GM19025 (cell line): Measurements from ENCODE around the gene AMT.

ENCODE experiments used
- ATAC-seq: cut with Tn5 transposase; IDR thresholded peaks from one replicate; pipeline ENCODE4 v1.9.1; 2021; ENCODE audit warnings: mild to moderate bottlenecking, low read depth, moderate library complexity; ENCODE audit not compliant: unreplicated experiment

AMT gene, protein sequence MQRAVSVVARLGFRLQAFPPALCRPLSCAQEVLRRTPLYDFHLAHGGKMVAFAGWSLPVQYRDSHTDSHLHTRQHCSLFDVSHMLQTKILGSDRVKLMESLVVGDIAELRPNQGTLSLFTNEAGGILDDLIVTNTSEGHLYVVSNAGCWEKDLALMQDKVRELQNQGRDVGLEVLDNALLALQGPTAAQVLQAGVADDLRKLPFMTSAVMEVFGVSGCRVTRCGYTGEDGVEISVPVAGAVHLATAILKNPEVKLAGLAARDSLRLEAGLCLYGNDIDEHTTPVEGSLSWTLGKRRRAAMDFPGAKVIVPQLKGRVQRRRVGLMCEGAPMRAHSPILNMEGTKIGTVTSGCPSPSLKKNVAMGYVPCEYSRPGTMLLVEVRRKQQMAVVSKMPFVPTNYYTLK

DNA sequence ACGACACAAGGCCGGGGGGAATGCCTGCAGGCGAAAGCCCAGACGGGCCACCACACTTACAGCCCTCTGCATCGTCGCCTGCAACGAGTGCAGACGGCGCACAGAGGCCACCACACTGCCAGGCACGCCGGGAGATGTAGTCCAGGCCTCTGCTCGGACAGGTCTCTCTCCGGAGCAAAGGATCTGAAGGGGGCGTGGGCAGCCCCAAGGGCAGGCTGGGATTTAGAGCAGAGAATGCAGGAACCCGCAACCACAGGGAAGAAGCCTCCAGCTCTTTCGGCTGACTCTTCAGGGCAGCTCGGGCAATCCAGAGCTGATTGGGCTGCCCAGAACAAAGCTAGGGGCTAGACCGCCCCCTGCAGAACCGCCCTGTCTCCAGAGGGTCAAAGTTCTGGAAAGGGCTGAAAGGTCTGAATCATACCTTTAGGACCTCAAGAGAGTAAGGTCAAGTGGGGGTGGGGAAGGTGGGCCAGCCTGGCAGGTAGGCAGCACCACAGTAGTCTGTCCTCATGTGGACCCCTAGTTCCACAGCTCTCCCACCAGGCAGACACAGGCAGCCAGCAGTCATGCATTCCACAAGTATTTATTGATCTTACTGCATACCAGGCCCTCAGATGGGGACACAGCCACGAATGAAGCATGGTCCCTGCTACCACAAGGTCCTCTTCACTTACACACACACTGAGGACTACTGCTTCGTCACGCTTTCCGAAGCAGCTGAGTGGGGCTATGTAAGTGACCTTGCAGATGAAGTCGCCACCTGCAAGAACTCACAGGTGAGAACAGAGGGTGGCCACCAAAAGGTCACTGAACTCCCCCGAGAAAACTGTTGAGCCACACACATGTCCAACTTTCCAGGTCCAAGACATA lies at the start of gene AMT:
AMT (minus strand) TSS at position 95 of the 870 bp plus-strand sequence; CDS start at position 72, 23 bp downstream.
- no peak for ATAC-seq

- ATAC-seq = peak; percentile 18
These were observed 48.6 kb upstream of the AMT start for GRCh38 chr3:49470714-49471420.

DNA sequence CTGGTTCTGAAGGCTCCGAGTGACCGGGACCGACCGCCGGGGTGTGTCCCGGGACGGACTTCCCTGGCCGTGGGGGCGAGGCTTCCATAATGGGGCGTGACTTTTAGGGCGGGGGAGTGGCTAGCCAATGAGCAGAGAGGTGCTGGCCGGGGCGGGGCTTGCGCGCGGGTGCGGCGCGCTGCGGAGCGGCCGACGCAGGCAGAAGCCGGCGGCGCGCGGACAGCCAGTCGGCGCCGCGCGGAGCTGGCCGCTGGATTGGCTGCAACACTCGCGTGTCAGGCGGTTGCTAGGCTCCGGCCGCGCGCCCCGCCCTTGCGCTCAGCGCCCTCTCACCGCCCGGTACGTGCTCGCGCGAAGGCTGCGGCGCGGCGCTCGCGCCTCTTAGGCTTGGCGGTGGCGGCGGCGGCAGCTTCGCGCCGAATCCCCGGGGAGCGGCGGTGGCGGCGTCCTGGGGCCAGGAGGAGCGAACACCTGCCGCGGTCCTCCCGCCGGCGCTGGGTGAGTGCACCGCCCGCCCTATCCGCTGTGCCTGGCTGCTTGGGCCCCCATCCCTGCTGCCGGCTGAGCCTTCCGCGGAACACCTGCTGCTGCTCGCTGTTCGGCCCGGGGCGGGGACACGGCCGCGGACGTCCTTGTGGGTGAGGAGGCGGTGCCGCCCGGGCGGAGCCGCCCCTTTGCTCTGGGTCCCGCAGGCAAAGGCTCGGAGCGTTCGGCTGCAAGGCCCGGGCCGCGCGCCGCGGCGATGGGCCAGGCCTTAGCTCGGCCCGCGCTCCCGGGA lies 47.9 kb upstream of the AMT start, which contains the start of gene DAG1:
DAG1 (plus strand) TSS at position 332 of the 778 bp plus-strand sequence. CDS start 40,268 bp downstream, outside the sequence.
- ATAC-seq = peak; percentile 81

DNA sequence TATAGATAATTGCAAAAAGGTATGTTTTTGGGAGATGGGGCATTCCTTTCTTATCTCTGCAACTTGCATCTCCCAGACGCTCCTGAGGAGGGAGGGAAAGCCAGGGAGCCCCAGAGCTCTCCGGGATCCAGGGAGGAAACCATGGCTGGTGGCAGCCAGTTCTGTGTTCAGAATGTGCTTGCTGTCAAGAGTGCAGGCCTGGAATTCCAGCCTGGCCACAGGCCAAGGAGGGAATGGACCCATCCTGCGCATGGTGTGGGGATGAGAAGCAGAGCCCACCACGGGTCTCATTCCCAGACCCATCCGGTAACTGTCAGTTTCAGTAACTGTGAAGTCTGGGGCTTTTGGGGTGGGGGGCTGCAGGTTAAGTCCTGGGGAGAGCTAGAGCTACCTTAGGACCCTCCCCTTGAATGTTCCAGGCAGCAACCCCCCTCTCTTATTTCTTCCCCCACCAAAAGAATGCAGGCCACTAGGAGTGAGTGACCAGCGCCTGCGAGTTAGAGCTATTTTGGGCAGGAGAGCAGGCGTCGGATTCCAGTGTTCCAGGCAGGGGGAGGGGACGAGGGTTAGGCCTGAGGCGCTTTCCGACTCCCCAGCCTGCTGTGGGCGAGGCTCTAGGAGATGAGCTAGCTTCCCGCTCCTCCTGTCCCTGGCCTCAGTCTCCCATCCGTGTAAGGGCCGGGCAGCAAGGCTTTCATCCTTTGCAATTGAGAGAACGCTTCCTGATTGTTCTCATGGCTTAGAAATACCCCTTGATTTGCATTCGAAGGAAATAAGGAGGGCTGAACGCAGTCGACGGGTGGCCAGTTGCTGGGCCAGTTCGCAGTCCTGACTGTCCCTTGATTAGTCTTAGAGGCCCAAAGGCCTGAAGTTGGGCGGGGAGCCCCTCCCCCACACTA lies 47.0 kb upstream of the AMT start:
- ATAC-seq = no peak

DNA sequence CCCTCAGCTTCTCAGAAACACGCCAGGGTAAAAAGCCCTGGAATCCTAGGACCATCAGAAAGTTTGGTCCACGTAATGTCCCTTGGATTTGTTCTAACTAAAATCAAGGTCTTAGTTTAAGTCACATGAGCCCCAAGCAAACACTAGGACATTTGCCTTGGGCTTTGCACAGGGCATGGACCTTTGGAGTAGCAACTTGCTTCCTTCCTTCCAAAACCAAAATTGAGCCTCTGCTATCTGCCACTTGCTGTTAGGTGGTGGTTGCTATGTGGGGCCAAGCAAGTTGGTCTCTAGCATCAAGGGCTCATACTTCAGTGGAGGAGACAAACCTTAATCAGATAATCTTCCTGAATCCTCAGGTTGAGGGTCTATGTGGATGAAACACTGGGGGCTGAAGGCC lies 43.8 kb upstream of the AMT start:
- ATAC-seq = no peak

DNA sequence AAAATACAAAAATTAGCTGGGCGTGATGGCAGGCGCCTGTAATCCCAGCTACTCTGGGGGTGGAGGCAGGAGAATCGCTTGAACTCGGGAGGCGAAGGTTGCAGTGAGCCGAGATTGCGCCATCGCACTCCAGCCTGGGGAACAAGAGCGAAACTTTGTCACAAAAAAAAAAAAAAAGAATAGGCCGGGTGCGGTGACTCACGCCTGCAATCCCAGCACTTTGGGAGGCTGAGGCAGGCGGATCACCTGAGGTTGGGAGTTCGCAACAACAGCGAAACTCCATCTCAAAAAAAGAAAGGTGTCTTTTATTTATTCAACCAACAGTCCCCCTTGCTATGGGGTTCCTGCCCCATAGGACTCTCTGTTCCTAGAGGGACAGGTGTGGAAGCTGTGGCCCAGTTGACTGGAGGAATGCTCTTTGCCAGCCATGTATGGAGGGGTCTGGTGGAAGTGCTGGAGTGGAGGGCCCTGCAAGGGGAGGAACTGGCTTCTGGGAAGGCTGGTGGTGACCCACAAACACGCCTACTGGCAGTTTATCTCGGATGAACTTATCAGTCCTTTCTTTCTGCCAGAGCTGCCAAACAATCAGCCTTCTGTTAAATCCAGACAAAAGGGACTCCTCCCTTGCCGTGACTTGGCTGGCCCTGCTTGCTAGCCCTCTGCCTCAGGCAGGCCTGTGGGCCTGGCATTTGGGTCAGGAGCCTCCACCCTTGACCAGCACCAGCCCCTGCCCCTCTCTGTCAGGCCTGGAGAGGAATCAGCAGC lies 43.2 kb upstream of the AMT start:
- no peak for ATAC-seq

- no peak for ATAC-seq
These were observed 39.9 kb upstream of the AMT start for GRCh38 chr3:49462222-49462621.

DNA sequence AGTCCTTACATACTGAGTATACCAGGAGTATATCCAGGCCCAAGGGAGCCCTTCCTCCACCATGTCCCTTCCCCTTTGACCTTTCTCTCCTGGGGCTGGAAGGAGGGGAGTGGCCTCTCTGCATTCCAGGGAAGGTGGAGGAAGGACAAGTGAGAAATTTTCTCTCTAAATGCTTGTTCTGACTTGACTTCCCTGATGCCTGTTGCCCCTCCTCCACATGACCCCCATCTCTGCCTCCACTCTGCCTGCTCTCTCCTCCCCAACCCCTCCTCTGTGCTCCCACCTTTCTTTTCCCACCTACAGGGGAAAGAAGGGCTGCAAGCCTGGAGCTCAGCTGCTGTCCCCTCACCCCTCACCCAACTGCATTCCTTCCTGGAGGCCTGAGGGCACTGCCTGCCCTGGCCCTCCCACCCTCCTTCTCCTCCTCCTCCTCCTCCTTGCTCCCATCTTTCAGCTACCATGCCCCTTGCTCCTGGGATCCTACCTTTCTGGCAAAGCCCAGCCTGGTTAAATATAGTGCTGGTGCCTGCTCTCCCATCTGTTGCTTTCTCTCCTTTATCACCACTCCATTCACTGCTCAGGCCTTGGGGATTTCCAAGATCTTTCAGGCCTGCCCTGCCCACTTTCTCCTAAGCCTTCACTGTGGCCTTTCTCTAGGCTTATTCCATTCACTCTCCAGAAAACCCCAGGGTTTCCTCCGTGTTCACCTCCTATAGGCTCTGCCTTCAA lies 39.3 kb upstream of the AMT start:
- ATAC-seq = no peak

GRCh38 chr3:49460956-49461355 lies 38.7 kb upstream of the AMT start:
- ATAC-seq = no peak

DNA sequence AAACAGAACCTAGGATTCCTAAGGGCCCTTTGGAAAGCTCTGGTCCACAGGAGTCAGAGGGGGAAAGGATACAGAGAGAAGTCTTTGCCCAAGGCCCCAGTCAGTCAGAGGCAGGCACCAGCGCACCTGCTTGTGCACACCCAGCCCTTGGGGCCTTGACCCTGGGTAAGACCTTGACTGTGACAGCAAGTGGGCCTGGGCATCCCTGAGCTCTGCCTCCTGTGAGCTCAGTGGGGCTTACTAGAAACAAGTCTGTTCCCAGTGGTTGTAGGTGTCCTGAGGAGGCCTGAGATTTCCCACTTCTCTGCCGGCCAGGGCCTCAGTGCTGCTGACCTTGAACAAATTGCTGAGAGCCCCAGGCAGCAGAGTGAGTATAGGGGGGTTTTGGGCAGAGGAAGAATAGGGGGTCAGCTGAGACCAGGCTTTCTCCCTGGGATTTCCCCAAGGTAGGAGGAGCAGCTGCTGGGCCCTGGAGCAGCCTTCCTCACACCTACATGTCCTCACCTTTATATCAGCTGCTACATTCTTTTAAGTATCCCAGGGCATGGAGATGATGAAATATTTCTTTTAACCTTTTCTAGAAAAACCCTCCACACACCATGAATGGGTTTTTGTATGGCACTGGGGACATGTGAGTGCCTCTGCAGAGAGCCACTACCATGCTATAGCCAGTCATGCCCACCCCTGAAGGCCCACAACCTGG lies 38.1 kb upstream of the AMT start:
- no peak for ATAC-seq

DNA sequence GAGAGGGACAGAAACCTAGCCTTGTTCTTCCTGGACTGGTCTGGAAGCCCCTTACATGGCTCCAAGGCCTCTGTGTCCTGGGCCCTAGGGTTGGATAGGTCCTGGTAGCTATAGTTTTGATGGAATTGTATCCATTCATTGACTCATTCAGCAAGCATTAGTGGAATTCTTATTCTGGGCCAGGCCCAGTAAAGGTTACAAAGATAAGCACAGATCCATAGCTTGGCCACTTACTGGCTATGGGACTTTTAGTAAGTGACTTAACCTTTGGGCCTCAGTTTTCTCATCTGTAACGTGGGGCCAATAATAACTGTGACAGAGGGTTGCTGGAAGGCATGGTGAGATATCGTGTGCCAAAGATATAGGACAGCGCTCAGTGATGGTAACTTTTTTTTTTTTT lies 34.2 kb upstream of the AMT start:
- ATAC-seq = no peak

GRCh38 chr3:49454898-49455681 lies 32.8 kb upstream of the AMT start:
- ATAC-seq = no peak

GRCh38 chr3:49454458-49454857 lies 32.2 kb upstream of the AMT start:
- no peak for ATAC-seq

DNA sequence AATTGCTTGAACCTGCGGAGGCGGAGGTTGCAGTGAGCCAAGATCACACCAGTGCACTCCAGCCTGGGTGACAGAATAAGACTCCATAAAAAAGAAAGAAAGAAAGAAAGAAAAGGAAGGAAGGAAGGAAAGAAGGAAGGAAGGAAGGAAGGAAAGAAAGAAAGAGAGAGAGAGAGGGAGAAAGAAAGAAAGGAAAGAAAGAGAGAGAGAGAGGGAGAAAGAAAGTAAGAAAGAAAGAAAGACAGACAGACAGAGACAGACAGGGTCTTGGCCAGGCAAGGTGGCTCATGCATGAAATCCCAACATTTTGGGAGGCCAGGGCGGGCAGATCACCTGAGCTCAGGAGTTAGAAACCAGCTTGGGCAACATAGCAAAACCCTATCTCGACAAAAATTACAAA lies 31.3 kb upstream of the AMT start:
- ATAC-seq = no peak

GRCh38 chr3:49445391-49445790 lies 23.1 kb upstream of the AMT start:
- ATAC-seq = no peak

GRCh38 chr3:49434731-49435130 lies 12.5 kb upstream of the AMT start:
- no peak for ATAC-seq
